Left cardiac atrium (tissue), 4 donors: ENCODE data around the gene ZC3HAV1. TPM values are rescaled to one million over a fixed set of nuclear protein-coding genes. Genes with fewer than 3 reads are reported as not detected.
"Not testable (repeated sequence)": the region's sequence is repeated elsewhere in the genome, so short reads cannot be mapped to it uniquely, and the experiment has no call there.

Source experiments
- ATAC-seq, 2 donors: fragments of 200-7000 bp; cut with Tn5 transposase; one replicate each; pipeline ENCODE4 v1.9.1; 2020; ENCODE audit warnings: mild to moderate bottlenecking in 2 of 2, moderate library complexity in 2 of 2
- DNase-seq: peaks from one replicate; pipeline ENCODE4 v3.0.0-alpha.2; 2020
- intact Hi-C, 2 donors: fragments of 100-400 bp; cut with DNase I; formaldehyde crosslinking; loops; one replicate each; pipeline versions ENCODE4 v1.14.1 to v1.15.1; 2022 to 2023
- total RNA-seq, 2 donors: library from RNA; stranded (reverse); fragmentation: NEBNext Ultra II Directional; extraction: Animal tissue kit (Norgen Biotek cat#: 25700); gene quantifications; one replicate each; pipeline ENCODE4 v1.2.1, GENCODE V29; 2021
- donor health status: DM: no; HTN: yes; CAD: no.
- donor health status: DM: no; HTN: yes; CAD: no; lungs with severe emphysema.
- donor health status: DM: yes; HTN: yes; CAD: no.
- donor health status: Dilated cardiomyopathy.

ZC3HAV1 gene
- total RNA-seq, 2 donors from 2014 or later: 12.1 to 16.4 TPM

DNA sequence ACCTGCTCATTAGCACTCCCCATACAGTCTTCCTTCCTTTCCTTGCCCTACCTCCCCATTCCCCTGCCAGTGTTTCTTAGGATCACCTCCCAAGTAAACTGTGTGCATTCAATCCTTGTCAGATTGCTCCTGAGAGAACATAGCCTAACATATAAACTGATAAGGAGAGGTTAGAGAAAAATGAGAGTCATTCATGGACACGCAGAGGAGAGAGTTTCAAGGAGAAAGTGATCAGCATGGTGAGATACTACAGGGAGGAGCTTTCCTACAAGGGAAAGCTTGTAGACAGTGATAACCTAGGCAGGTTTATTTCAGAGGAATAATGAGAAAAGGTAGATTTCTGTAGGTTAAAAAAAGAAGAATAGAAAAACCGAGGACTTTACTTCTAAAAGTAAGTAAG is 70.8 kb downstream of the ZC3HAV1 start:
- DNase-seq (no peak), ATAC-seq (no peak)
- intact Hi-C loops: no loop called here

DNA sequence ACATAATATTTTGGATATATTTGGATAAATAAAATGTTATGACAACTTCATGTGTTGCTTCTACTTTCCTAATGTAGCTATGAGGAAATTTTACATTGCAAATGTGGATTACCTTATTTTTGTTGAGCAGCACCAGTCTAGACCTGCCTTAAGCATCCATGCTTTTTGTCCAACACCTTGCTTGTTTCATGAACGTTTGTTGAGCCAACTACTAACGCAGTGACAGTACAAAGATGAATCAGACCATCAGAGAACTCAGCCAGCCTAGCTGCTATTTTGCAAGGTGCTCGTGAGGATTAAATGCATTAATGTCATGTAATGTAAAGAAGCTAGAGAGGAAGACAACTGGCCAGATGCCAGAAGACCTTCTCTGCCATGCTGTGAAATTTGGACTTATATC is 72.6 kb downstream of the ZC3HAV1 start:
- no peak for ATAC-seq
- intact Hi-C loops: no loop called here
- no peak for DNase-seq

DNA sequence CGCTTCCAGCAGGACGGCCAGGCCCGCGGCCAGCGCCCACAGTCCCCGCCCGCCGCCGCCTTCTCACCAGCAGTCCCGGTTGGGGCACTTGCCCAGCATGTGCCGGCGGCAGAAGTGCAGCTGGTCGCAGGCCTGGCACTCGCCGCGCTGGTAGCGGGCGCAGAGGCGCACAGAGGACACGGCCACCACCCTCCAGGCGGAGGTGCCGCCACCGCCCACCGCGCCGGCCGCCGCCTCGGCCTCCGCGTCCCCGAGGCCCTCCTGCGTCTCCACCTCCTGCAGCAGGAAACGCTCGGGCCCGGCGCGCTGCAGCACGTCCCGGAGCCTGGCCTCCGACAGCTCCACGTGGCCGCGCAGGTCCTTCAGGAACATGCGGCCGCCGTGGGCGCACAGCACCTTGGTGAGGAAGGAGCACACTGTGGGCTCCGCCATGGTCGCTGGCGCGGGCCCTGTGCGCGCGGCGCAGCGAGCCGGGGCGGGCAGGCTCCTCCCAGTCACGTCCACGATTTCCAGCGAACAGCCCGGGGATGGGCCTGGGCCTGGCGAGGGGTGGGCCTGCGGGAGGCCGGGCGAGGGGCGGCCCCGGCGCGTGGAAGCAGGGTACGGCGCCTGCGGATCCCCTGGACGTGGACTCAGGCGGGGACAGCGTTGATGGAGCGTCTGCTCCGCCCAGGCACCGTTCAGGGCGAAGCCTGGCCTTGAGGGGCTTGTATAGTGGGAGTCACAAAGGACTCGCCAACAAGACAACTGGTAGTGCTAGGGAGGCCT is 73.8 kb downstream of the ZC3HAV1 start, which contains the start of gene ZC3HAV1L:
Gene ZC3HAV1L, minus strand, starts transcription at position 457 of the 768 bp plus-strand sequence. Its CDS starts 25 bp downstream, at position 432.
- intact Hi-C loops: no loop called here
- DNase-seq (peak; percentile 80), ATAC-seq (peak; percentile 96 to 97)

DNA sequence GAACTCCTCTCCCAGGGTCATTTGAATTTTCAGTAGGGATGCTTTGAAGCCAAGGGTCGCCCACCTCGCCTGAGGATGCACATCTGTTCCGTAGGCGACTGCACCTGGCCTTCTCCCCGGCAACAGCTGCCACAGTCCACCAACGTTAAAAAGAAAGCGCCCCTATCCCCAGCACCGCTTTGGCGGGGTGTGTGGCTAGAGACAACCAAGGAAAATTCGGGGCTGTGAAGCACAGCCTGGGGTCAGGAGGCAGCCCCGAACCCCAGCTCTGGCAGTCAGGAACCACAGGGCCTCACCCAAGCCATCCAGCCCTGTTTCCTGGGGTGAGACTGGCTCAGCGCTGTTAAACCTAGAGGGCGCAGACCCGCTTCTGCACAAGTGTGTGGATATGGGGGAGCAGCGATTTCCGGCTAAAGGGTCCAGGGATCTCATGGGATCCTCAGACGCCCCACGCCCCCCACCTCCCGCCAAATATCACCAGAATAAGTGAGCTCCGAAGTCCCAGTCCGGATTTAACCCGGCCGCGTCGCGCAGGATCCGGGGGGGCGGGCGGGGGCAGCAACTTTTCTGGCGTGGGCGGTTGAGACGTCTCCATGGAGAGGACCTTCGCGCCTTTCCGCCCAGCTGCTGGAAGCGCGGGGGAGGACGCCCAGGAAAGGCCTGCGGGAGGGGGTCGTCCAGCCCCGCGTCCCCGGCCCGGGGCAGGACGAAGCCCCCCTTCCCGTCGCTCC is 74.5 kb downstream of the ZC3HAV1 start:
- ATAC-seq (peak; percentile 51 to 72), DNase-seq (no peak)
- intact Hi-C loops: no loop called here

DNA sequence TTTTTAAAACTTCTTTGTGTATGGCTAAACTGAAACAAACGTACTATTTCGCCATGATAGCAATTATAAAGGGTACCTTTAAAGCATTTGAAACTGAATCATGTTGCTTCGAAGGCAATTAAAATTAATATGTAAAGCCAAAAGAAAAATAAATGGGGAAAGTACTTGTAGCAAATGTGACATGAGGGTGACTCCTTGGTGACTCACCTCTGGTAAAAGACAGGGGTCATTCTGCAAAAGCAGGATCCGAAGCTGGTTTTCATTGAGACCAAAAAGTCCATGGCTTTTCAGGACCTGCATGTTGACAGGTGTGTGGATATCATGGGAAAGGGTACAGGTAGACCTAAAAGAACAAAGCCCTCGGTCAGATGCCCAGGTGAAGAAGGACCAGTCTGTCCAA is 75.2 kb downstream of the ZC3HAV1 start:
- ATAC-seq: no peak
- DNase-seq: no peak
- intact Hi-C loops: no loop called here

DNA sequence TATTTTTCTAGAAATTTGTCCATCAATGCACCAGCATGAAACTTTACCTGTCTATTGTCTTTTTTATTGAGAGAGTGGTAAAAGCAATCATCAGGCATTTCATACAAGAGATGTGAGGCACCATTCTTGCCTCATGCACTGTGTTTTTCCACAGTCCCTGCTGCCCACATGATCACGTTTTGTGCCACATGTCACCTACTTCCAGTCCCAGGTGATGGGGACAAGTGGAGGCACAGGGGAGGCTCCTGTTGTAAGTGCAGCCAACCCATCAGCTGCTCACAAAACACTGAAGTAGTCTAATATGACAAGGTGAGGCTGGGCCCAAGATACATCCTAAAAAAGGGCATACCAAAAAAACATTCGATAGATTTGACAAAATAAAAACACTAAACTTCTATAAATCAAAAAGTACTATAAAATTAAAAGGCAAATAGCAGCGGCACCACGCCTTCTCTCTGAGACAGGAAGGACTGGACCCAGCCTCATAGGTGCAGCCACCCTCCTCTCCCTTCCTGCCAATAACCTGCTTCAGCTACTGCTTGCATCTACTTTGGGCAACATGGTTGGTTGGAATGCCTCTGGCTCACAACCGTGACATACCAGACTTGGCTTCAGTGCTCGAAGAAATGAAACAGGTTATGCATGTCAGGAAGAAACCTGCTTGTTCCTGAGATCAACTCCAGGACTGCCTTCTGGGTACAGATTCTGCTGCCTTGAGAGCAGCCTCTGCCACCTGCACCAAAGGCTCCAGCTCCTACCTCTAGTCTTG is 76.0 kb downstream of the ZC3HAV1 start:
- no peak for ATAC-seq

DNA sequence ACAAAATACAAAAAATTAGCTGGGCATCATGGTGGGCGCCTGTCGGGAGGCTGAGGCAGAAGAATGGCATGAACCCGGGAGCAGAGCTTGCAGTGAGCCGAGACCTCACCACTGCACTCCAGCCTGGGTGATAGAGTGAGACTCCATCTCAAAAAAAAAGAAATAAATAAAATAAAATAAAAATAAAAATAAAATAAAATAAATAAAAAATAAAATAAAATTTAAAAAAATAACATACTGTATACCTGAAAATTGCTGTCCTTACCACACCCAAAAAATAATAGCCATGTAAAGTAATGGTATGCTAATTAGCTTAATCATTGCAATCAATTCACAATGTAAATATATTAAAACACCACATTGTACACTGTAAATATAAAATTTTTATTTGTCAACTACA is 77.0 kb downstream of the ZC3HAV1 start:
- DNase-seq (no peak), ATAC-seq (no peak)
- intact Hi-C loops: no loop called here

More for the DNA sequence above, 76.0 kb downstream of the ZC3HAV1 start:
- DNase-seq: no peak
- intact Hi-C loops: no loop called here

DNA sequence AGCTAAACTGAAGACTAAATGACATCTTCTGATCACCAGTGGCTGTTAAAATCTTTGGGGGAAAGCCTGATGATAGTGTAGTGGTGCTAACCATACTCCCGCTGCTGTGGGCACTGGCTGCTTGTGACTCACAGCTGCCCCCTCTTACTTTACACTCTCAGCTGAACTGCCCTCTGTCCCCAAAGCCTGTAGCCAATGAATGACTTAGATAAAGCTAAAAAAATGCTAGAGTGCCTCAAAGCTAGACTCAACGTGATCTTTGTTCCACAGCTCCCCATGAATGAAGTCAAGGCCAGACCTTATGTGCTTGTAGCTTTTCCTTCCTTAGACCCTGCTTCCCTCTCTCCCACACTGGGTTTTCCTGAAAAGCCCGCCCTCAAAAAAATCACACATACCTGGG is 80.2 kb downstream of the ZC3HAV1 start:
- intact Hi-C loops: no loop called here
- ATAC-seq (no peak), DNase-seq (no peak)

DNA sequence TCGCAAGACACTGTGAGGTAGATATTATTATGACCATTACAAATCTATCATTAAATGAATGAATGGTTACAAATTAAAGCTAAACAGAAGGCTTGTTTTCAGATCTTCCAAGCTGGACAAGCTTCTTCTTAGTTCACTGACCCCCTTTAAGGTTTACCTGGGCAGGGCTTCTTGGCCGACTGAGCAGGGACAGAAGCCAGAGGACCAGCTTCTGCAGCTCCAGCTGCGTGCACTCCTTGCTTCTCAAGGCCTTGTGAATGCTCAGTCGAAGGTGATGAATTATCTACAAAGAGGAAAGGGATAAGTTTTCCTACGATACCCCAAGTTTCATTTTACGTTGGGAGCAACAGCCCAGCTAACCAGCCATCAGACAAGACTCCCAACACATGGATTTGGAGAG is 83.0 kb downstream of the ZC3HAV1 start:
- DNase-seq (no peak), ATAC-seq (no peak)
- intact Hi-C loops: no loop called here

DNA sequence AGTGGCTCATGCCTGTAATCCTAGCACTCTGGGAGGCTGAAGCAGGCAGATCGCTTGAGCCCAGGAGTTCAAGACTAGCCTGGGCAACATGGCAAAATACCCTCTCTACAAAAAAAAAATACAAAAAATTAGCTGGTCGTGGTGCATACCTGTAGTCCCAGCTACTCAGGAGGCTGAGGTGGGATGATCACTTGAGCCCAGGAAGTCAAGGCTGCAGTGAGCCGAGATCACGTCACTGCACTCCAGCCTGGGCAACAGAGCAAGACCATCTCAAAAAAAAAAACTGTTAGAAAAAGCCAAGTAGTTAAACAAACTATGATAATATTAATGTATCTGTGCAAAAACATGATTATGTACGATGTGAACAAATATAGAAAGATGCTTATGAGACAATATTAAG is 83.7 kb downstream of the ZC3HAV1 start:
- ATAC-seq, intact Hi-C loops, DNase-seq: not testable (repeated sequence)

DNA sequence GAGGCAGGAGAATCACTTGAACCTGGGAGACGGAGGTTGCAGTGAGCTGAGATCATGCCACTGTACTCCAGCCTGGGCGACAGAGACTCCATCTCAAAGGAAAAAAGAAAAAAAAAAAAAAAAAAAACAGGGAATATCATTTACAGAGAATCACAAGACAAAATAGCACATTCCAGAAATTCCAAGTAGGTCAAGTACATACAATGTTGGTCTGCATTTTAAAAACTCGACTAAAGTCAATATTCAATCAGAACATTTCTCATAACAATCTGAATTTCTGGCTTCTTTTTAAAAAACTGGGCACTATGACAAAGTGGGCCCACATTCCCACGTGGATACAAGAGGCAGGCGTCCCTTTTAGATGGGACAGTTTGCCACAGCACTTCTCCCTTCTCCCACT is 86.4 kb downstream of the ZC3HAV1 start:
- DNase-seq (no peak), ATAC-seq (no peak)
- intact Hi-C loops: no loop called here

DNA sequence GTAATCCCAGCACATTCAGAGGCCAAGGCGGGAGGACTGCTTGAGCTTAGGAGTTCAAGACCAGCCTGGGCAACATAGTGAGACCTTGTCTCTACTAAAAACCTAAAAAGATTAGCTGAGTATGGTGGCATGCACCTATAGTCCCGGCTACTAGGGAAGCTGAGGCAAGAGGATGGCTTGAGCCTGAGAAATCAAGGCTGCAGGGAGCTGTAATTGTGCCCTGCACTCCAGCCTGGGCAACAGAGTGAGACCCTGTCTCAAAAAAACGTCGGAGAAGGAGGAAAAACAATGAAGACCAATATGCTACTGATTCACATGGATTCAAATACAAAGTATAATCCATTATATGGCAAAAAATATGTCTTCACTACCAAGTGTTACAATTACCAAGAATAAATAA is 87.2 kb downstream of the ZC3HAV1 start:
- intact Hi-C loops: no loop called here
- DNase-seq: no peak
- ATAC-seq: no peak

DNA sequence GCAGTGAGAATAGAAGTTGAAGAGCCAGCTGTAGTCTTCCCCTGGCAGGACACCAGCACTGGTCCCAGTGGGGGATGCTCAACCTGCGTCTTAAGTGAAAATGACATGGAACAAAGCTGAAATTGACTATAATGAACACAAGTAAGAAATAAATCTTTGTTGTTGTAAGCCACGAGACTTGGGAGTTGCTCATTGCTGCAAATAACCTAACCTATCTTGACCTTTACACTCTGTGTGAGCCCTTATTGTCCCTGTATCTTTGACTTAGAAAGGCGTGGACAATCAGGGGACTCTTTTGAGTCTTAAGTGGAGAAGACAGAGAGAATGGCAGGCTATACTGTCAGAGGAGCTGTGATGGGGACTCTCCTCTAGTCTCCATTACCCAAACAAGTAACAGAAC is 90.6 kb downstream of the ZC3HAV1 start:
- intact Hi-C loops: loop anchor here (5.0 to 10.0 kb wide), 2 partner anchors 56 to 58 kb away; no protein-coding TSS in a partner anchor
- DNase-seq (no peak), ATAC-seq (no peak)

DNA sequence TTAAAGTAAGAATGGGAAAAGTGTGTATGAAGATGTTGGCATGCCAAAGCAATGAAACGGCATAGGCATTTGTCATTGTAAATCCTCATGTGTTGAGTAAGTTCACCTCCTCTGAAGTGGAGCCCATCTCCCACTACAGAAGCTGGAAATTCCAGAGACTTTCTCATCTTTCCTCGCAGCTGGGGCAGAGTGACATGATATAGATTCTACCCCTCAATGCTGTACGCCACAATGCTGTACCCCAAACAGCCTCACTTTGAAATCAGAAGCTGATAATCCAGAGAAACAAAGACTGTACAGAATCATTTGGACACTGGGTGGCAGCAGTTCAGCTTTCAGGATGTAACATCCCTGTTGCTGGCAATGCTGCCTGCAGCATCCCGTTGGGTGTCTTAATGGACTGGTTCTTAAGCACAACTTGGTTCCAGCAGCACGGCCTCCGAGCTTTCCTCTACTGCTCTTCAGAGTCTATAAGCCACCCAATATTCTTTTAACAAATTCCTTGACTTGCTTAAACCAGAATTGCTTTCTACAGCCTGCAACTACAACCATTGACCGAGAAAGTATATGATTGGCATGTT is 92.5 kb downstream of the ZC3HAV1 start:
- intact Hi-C loops: loop anchor here (5.0 to 10.0 kb wide), 2 partner anchors 58 to 60 kb away; no protein-coding TSS in a partner anchor
- DNase-seq: peak; percentile 72
- peak; percentile 86 to 90 for ATAC-seq

DNA sequence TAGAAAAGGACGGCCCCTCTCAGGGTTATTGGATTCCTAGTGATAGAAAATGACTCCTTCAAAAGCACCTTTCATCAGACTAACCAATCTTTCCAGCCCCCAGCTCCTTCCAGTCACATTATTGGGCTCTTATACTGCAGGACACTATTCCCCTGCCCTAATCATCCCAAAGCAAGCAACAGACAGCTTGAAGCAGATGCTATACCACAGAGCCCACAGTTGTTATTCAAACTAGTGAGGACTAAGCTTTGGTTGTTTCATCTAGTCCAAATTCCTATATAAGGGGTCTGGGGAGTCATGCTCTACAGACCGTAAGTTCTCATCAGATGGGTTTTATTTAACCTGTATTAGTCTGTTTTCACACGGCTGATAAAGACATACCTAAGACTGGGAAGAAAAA is 98.1 kb downstream of the ZC3HAV1 start:
- intact Hi-C loops: loop anchor here in 1 of 2 donors (10.0 kb wide), 1 partner anchor 63 kb away; no protein-coding TSS in a partner anchor
- DNase-seq: no peak
- ATAC-seq: no peak

DNA sequence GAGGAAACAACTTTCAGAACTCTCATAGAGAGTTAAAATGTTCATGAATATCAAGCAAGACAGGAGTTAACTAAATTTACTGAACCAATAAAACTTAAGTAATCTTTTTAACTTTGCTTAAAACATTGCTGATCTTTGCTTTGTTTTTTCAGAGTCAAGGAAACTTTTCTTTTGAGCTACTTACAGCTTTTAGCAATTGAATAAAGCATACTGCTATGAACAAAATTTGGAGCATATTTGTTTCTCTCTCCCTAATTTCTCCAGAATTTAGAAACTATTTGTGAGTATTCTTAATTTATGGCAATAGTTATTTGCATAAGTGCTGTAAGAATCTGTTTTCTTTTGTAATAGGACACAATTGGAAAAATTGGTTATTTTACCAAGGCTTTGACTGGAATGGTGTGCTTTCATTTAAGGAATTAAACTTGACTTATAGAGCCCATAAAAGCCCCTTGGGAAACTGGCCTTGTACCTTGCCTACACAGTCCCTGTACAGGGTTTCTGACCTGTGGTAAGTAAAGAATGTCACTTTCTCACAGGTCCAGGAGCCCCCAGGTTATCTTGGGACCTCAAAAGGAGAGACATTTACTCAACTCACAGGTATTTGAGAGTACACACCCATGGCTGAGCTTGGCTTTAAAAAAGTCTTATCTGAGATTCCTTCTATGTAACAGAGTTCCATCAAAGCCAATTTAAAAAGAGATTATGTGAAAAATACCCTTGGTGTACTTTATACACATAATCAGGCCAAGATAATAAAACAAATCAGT is 105.0 kb downstream of the ZC3HAV1 start:
- intact Hi-C loops: no loop called here
- no peak for DNase-seq
- ATAC-seq: no peak

DNA sequence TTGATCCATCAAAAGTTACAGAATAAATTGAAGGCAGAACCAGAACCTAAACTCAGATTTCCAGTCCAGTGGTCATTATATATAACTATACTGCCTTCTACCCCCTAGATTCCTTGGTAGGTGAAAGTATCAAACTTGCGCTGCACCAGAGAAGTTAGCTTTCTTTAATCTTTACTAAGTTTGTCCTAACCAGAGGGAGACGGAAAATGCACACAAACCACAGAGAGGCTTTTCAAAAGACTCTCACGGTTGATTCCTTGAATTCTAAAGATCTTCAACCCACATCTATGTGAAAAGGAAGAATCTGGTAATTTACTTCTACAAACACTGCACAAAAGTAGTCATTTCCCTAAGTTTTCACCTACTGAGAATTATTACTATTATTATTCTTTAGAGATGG is 110.1 kb downstream of the ZC3HAV1 start:
- no peak for DNase-seq
- intact Hi-C loops: no loop called here
- ATAC-seq: no peak
